Measurements from ENCODE around the gene FANCL.

DNA sequence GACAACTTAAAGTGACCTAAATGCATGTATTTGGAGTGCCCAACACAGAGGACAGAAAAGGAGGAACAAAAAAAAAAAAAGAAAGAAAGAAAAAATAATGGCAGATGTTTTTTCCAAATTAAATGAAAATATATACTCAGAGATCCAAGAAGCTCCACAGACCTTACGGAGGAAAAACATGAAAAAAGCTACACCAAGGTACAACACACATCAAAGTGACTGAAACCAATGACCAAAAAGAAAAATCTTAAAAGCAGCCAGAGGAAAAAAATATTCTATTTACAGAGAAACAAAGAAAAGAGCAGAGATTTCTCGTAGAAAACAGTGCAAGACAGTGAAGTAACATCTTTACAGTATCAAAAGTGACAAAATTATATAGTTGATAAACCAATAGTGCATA is 5.1 kb downstream of the FANCL start:
- TF ChIP-seq TAF1 (IDR thresholded peaks at IDR 0.05; ENCODE audit: low read depth, low read length) (no peak), POLR2AphosphoS5 (IDR thresholded peaks at IDR 0.05; ENCODE audit: low read depth, low read length) (no peak), POLR2A (IDR thresholded peaks at IDR 0.05; ENCODE audit: low read depth, low read length) (no peak), POU2F2 (IDR thresholded peaks at IDR 0.05; ENCODE audit: low read depth, low read length) (no peak), PAX5 (IDR thresholded peaks at IDR 0.05; ENCODE audit: insufficient read depth, low read length, severe bottlenecking) (no peak)

Data from GM12891 (cell line).